ENCODE data around the gene KRTAP5-7. TPM values are rescaled to one million over a fixed set of nuclear protein-coding genes. Genes with fewer than 3 reads are reported as not detected.
A peak's percentile ranks its signal among the peaks of the same experiment; 100 is the strongest.

Gene KRTAP5-7
- total RNA-seq, 1 experiment from 2014 or later, result not detected

- H3K27ac Mint-ChIP-seq (ENCODE audit: low read depth, unreplicated experiment), result no peak overlapping the region
- intact Hi-C loops (cut with micrococcal nuclease), result no loop called here
- DNase-seq (ENCODE audit: unreplicated experiment), result peak; percentile 32
Measured at GRCh38 chr11:71562120-71562519, 35.1 kb downstream of the KRTAP5-7 start.

GRCh38 chr11:71563406-71563805 lies 36.3 kb downstream of the KRTAP5-7 start:
- POLR2A ChIA-PET, result interaction anchor here (0.9 kb wide), 1 partner anchor 10 kb away, joined by 3 read pairs; no protein-coding TSS in a partner anchor
- Mint-ChIP-seq H3K36me3 (ENCODE audit: insufficient read depth, unreplicated experiment) (no peaks in the 10 kb centered on the region), H3K4me1 (ENCODE audit: insufficient read depth, unreplicated experiment) (no peaks in the 10 kb centered on the region), H3K27me3 (ENCODE audit: insufficient read depth, unreplicated experiment) (peaks cover 48% of the 10 kb centered on the region), H3K4me3 (ENCODE audit: unreplicated experiment) (no peak overlapping the region), H3K9me3 (ENCODE audit: unreplicated experiment) (no peaks in the 10 kb centered on the region), H3K27ac (ENCODE audit: low read depth, unreplicated experiment) (no peak overlapping the region)
- peak; percentile 58 for DNase-seq (ENCODE audit: unreplicated experiment)
- TF ChIP-seq CTCF (IDR thresholded peaks at IDR 0.05; ENCODE audit: unreplicated experiment), result peak; percentile 20
- CTCF ChIA-PET, result interaction anchor here (0.6 to 1.9 kb wide), 3 partner anchors 16 to 76 kb away, joined by 3 to 6 read pairs (median 3); no protein-coding TSS in a partner anchor
- BruUV-seq (replicated peaks), result no TSS peak
- intact Hi-C loops (cut with micrococcal nuclease), result loop anchor here (1.0 kb wide), 1 partner anchor 1096 kb away; no protein-coding TSS in a partner anchor

More at GRCh38 chr11:71562120-71562519, 35.1 kb downstream of the KRTAP5-7 start:
- no TSS peak for BruUV-seq (replicated peaks)
- peaks cover 46% of the 10 kb centered on the region for H3K27me3 Mint-ChIP-seq (ENCODE audit: insufficient read depth, unreplicated experiment)
- no peaks in the 10 kb centered on the region for H3K4me1 Mint-ChIP-seq (ENCODE audit: insufficient read depth, unreplicated experiment)
- CTCF ChIA-PET, result no interaction called here
- H3K9me3 Mint-ChIP-seq (ENCODE audit: unreplicated experiment), result no peaks in the 10 kb centered on the region
- POLR2A ChIA-PET, result no interaction called here
- no peaks in the 10 kb centered on the region for H3K36me3 Mint-ChIP-seq (ENCODE audit: insufficient read depth, unreplicated experiment)
- no peak overlapping the region for H3K4me3 Mint-ChIP-seq (ENCODE audit: unreplicated experiment)
- no peak for TF ChIP-seq CTCF (IDR thresholded peaks at IDR 0.05; ENCODE audit: unreplicated experiment)

GRCh38 chr11:71564430-71564829 lies 37.4 kb downstream of the KRTAP5-7 start:
- intact Hi-C loops (cut with micrococcal nuclease), result no loop called here
- ChIA-PET CTCF (interaction anchor here (1.9 kb wide), 1 partner anchor 15 kb away, joined by 6 read pairs; no protein-coding TSS in a partner anchor), POLR2A (no interaction called here)
- peaks cover 48% of the 10 kb centered on the region for H3K27me3 Mint-ChIP-seq (ENCODE audit: insufficient read depth, unreplicated experiment)
- no TSS peak for BruUV-seq (replicated peaks)
- H3K27ac Mint-ChIP-seq (ENCODE audit: low read depth, unreplicated experiment), result no peak overlapping the region
- no peaks in the 10 kb centered on the region for H3K9me3 Mint-ChIP-seq (ENCODE audit: unreplicated experiment)
- DNase-seq (ENCODE audit: unreplicated experiment), result no peak
- no peaks in the 10 kb centered on the region for H3K36me3 Mint-ChIP-seq (ENCODE audit: insufficient read depth, unreplicated experiment)
- no peaks in the 10 kb centered on the region for H3K4me1 Mint-ChIP-seq (ENCODE audit: insufficient read depth, unreplicated experiment)
- no peak for TF ChIP-seq CTCF (IDR thresholded peaks at IDR 0.05; ENCODE audit: unreplicated experiment)
- no peak overlapping the region for H3K4me3 Mint-ChIP-seq (ENCODE audit: unreplicated experiment)

- BruUV-seq (replicated peaks), result no TSS peak
- Mint-ChIP-seq H3K9me3 (ENCODE audit: unreplicated experiment) (no peaks in the 10 kb centered on the region), H3K27me3 (ENCODE audit: insufficient read depth, unreplicated experiment) (peaks cover 48% of the 10 kb centered on the region), H3K27ac (ENCODE audit: low read depth, unreplicated experiment) (no peak within 1 kb of the TSS), H3K36me3 (ENCODE audit: insufficient read depth, unreplicated experiment) (no peaks in the 10 kb centered on the region), H3K4me3 (ENCODE audit: unreplicated experiment) (no peak within 1 kb of the TSS), H3K4me1 (ENCODE audit: insufficient read depth, unreplicated experiment) (no peaks in the 10 kb centered on the region)
- no peak for DNase-seq (ENCODE audit: unreplicated experiment)
- ChIA-PET POLR2A (no interaction called here), CTCF (interaction anchor here (0.7 kb wide), 1 partner anchor 19 kb away, joined by 3 read pairs; no protein-coding TSS in a partner anchor)
- intact Hi-C loops (cut with micrococcal nuclease), result no loop called here
- TF ChIP-seq CTCF (IDR thresholded peaks at IDR 0.05; ENCODE audit: unreplicated experiment), result no peak
Measured at GRCh38 chr11:71565263-71565662, 38.2 kb downstream of the KRTAP5-7 start, which contains the start of gene KRTAP5-10. TSS of gene KRTAP5-10 (plus strand) at chr11:71565563. CDS start at chr11:71565588, 25 bp downstream.

All from MCF 10A (cell line).